Tibial artery (tissue), 4 donors: Measurements from ENCODE around the gene CMTR1.

Experiments
- DNase-seq, 2 donors: peaks; one replicate each; pipeline ENCODE4 v3.0.0-alpha.2; 2019
- H3K27ac ChIP-seq, 2 donors: fragments of 200-600 bp; sonication (generic) in 1 of 2; 1 replicate in 1 of 2; 2 replicates in 1 of 2; pipeline ENCODE4 v1.5.1; 2018 to 2019; ENCODE audit warnings: mild to moderate bottlenecking in 1 of 2
- H3K27me3 ChIP-seq, 2 donors: fragments of 200-600 bp; sonication (generic) in 1 of 2; one replicate each; pipeline versions ENCODE4 v1.5.1 to v1.6.0; 2016 to 2019
- H3K36me3 ChIP-seq, 3 donors: fragments of 200-600 bp; sonication (generic) in 2 of 3; one replicate each; pipeline ENCODE4 v1.5.1; 2016 to 2019; ENCODE audit warnings: mild to moderate bottlenecking in 2 of 3
- H3K4me1 ChIP-seq, 4 donors: fragments of 200-600 bp; sonication (generic) in 2 of 4; 1 replicate in 3 of 4; 2 replicates in 1 of 4; pipeline ENCODE4 v1.5.1; 2016 to 2019
- H3K4me3 ChIP-seq, 2 donors: fragments of 200-600 bp; sonication (generic) in 1 of 2; 1 replicate in 1 of 2; 2 replicates in 1 of 2; pipeline ENCODE4 v1.5.1; 2018 to 2019; ENCODE audit warnings: mild to moderate bottlenecking in 2 of 2
- H3K9me3 ChIP-seq, 3 donors: fragments of 200-600 bp; sonication (generic) in 1 of 3; one replicate each; pipeline ENCODE4 v1.5.1; 2016 to 2019
- intact Hi-C: fragments of 100-400 bp; cut with DNase I; formaldehyde crosslinking; loops from one replicate; pipeline ENCODE4 v1.15.0; 2023; ENCODE audit warnings: low total_unique reads
- TF ChIP-seq, protein P1 (sequence below), 2 experiments: fragments of 200-600 bp in 1 of 2; fragments of 450-650 bp in 1 of 2; IDR thresholded peaks; one replicate each; pipeline ENCODE4 v1.5.1; 2017 to 2019; ENCODE audit warnings: antibody characterized with exemption in 2 of 2, mild to moderate bottlenecking in 1 of 2, moderate library complexity in 1 of 2

The CMTR1 gene

DNA sequence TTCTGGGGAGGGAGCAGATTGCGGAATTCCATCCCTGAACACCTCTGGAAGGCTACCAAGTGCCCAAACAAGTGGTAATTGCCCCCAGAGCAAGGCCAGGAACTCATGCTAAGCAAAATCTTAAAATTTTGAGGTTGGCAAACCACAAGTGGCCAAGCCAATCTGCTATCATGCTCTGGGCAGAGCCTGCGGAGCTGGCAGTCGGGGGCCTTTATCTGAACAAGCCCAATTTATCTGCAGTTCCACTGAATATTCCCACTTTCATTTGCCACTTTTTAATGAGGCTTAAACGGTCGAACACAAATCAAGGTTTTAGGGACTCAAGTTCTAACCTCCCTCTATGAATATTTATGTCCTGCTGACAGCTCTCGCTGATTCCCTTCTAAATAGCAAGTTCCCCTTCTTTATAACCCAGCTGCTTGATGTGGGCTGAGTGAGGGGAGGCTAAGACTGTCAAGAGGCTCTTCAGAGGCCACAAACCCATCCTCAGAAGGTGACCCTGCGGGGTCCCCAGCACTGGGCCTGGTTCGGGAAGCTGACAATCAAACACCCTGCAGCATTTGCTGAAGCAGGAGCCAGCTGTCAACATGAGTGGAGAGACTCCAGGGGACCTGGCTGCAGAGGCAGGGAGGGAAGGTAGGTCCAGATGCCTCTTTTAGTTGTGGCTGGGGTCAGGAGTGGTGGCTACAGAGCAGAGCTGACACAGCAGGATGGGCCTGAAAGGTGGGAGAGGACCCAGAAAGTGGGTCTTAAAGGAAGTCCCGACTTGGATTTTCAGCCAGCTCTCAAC lies 54.8 kb downstream of the CMTR1 start:
- H3K27me3 ChIP-seq: no peaks in the 10 kb centered on the region
- intact Hi-C loops: no loop called here
- no peak for DNase-seq
- no peak overlapping the region for H3K4me3 ChIP-seq
- TF ChIP-seq, protein P1, sequence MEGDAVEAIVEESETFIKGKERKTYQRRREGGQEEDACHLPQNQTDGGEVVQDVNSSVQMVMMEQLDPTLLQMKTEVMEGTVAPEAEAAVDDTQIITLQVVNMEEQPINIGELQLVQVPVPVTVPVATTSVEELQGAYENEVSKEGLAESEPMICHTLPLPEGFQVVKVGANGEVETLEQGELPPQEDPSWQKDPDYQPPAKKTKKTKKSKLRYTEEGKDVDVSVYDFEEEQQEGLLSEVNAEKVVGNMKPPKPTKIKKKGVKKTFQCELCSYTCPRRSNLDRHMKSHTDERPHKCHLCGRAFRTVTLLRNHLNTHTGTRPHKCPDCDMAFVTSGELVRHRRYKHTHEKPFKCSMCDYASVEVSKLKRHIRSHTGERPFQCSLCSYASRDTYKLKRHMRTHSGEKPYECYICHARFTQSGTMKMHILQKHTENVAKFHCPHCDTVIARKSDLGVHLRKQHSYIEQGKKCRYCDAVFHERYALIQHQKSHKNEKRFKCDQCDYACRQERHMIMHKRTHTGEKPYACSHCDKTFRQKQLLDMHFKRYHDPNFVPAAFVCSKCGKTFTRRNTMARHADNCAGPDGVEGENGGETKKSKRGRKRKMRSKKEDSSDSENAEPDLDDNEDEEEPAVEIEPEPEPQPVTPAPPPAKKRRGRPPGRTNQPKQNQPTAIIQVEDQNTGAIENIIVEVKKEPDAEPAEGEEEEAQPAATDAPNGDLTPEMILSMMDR (IDR thresholded peaks at IDR 0.05): no peak
- no peak overlapping the region for H3K27ac ChIP-seq
- peaks cover 6 to 39% (median 26%) of the 10 kb centered on the region in 3 donors for H3K36me3 ChIP-seq
- peaks cover 0 to 20% (median 0%) of the 10 kb centered on the region in 4 donors for H3K4me1 ChIP-seq
- no peaks in the 10 kb centered on the region for H3K9me3 ChIP-seq

DNA sequence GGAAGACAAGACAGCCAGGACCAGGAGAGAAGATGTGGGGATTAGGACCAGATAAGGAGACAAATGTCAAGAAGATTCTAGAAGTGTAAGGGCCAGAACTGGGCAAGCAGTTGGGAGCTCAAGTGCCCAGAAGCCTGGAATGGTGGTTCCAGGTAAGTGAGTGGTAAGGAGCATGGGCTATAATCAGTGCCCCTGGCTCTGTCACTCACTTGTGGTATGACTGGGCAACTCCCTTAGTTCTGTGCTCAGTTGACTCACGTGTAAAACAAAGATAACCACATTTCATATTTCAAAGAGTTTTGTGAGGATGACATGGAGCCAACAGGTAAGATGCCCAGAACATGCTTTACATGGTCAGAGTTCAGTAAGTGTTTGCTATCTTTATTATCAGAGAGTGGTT lies 55.5 kb downstream of the CMTR1 start:
- H3K9me3 ChIP-seq: no peaks in the 10 kb centered on the region
- peaks cover 4 to 32% (median 19%) of the 10 kb centered on the region in 3 donors for H3K36me3 ChIP-seq
- no peaks in the 10 kb centered on the region for H3K27me3 ChIP-seq
- H3K4me3 ChIP-seq: no peak overlapping the region
- intact Hi-C loops: no loop called here
- no peak for DNase-seq
- TF ChIP-seq, protein P1 (IDR thresholded peaks at IDR 0.05): no peak
- no peak overlapping the region for H3K27ac ChIP-seq
- H3K4me1 ChIP-seq: peaks cover 0 to 20% (median 0%) of the 10 kb centered on the region in 4 donors

DNA sequence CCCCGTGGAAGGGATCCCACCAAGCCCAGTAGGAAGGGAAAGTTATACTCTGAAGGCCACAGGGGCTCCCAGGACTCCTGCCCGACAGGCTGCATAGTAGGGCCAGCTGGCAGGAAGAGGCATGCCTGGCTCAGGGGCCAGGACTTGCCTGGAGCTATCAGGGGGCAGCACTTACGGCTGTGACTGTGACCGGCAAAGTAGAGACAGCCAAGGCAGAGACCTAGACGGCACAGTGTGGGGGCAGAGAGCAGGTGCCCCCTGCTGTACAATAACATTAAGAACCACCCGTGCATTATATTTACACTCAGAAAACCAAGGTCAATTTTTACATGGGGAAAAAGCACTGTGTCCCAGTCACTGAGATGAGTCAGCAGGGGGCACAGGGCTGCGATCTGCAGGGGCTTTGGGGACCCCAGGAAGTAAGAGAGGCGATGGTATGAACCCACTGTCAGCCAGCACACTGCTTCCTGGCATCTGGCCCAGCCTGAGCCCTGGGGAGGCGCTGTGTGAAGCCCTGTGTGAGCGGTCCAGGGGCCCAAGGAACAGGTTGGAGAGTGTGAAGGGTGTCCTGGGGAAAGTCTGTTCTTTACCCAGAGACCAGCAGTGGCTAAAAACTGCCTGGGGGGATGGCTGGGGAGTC lies 56.8 kb downstream of the CMTR1 start:
- peaks cover 0 to 18% (median 6%) of the 10 kb centered on the region in 3 donors for H3K36me3 ChIP-seq
- H3K27me3 ChIP-seq: no peaks in the 10 kb centered on the region
- intact Hi-C loops: no loop called here
- no peak overlapping the region for H3K27ac ChIP-seq
- H3K4me1 ChIP-seq: peaks cover 0 to 16% (median 0%) of the 10 kb centered on the region in 4 donors
- H3K9me3 ChIP-seq: no peaks in the 10 kb centered on the region
- no peak for DNase-seq
- TF ChIP-seq, protein P1 (IDR thresholded peaks at IDR 0.05): no peak
- no peak overlapping the region for H3K4me3 ChIP-seq

GRCh38 chr6:37490536-37491170 lies 57.6 kb downstream of the CMTR1 start:
- DNase-seq: no peak
- TF ChIP-seq, protein P1 (IDR thresholded peaks at IDR 0.05): no peak
- intact Hi-C loops: no loop called here

GRCh38 chr6:37491171-37491829 lies 58.3 kb downstream of the CMTR1 start:
- intact Hi-C loops: no loop called here
- TF ChIP-seq, protein P1 (IDR thresholded peaks at IDR 0.05): no peak
- DNase-seq: no peak
- Histone ChIP-seq H3K27me3 (no peaks in the 10 kb centered on the region), H3K36me3 (peaks cover 0 to 9% (median 0%) of the 10 kb centered on the region in 3 donors), H3K4me3 (no peak overlapping the region), H3K9me3 (no peaks in the 10 kb centered on the region), H3K4me1 (peaks cover 0 to 16% (median 0%) of the 10 kb centered on the region in 4 donors), H3K27ac (no peak overlapping the region)

More at GRCh38 chr6:37490536-37491170, 57.6 kb downstream of the CMTR1 start:
- Histone ChIP-seq H3K27ac (no peak overlapping the region), H3K27me3 (no peaks in the 10 kb centered on the region), H3K9me3 (no peaks in the 10 kb centered on the region), H3K4me1 (peaks cover 0 to 16% (median 0%) of the 10 kb centered on the region in 4 donors), H3K36me3 (peaks cover 0 to 11% (median 0%) of the 10 kb centered on the region in 3 donors), H3K4me3 (no peak overlapping the region)
